HG03095 (cell line): ENCODE data around the gene NLGN1.
"Not testable (repeated sequence)": the region's sequence is repeated elsewhere in the genome, so short reads cannot be mapped to it uniquely, and the experiment has no call there.

ENCODE experiments used
- ATAC-seq: cut with Tn5 transposase; IDR thresholded peaks from one replicate; pipeline ENCODE4 v1.9.1; 2021; ENCODE audit warnings: moderate library complexity; ENCODE audit not compliant: unreplicated experiment

NLGN1 gene

DNA sequence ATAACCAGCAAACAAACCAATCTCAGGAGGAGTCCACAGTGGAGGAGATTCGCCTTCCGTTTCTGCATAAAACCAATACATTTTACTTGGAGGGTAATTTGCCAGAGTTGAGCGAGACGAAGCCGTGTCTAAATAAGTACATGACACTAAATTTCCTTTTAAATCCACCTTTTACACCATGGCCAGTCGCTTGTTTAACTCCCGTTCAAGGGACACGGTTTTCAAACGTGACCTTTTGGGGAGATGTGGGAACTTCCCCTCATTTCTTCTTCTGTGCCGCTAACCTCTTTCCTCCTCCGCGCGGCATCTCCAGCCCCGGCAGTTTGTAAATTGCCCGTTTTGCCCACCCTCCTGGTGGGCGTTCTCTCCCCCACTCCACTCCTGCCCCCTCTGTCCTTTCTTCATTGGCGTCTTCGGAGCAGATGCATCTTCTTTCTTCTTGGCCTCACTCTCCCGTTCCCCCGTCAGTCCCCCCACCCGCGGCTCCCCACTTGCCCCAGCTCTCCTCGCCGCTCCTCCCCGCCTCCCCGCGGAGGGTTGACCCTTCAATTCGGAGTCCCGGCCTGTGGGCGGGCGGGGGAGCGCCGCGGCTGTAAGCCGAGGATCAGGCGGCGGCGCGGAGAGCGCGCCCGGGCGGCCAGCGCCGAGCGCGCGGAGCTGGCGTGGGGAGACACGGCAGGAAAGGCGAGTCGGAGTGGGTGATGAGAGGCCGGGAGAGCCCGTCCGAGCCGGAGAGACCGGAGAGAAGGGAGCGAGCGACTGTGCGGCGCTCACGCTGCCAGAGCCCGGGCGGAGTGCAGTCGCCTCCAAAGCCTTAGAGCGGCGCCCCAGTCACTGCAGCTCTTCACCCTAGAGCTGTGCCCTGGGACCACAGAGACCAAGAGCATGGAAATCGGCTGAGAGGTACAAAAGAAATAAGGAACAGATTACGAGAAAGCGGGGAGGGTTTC is at the start of gene NLGN1:
Gene NLGN1, plus strand, starts transcription at position 584 of the 950 bp plus-strand sequence.
- no peak for ATAC-seq

DNA sequence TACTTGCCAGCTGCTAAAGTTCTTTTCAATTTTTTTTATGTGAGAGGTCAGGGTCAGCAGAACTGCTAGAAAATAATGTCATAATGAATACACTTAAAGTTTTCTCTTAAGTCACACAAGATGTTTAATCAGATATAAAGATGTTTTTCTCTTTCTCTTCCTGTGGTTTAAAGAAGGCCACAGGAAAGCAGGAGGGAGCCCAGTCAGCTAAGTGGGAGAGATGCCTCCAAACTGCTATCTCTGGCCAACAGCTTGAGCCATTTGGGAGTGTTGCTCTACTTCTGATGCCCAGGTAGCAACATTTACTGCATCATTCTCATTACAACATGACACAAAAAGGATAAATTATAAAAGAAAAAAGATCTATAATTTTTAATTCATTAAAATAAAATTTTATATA is 45.7 kb upstream of the NLGN1 start:
- no peak for ATAC-seq

DNA sequence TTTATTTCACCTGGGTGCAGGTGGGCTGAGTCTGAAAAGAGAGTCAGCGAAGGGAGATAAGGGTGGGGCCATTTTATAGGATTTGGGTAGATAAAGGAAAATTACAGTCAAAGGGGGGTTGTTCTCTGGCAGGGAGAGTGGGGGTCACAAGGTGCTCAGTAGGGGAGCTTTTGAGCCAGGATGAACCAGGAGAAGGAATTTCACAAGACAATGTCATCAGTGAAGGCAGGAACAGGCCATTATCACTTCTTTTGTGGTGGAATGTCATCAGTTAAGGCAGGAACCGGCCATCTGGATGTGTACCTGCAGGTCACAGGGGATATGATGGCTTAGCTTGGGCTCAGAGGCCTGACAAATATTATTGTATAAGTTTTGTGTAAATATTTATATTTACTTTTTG is 44.4 kb upstream of the NLGN1 start:
- not testable (repeated sequence) for ATAC-seq

DNA sequence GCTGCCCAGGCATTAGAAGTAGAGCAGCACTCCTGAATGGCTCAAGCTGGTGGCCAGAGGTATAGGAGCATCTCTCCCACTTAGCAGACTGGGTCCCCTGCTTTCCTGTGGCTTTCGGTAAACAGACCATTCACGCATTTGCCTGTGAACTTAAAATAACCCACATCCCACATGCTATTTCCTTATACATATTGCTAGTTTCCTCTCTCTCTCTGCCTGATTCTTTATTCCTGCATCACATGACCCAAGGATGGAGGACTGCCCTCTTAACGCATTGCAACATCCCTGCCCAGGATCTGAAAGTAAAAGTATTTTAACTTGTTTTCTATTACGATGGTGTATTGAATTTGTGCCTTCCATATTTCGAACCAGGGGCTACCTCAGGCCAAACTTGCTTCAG is 43.4 kb upstream of the NLGN1 start:
- ATAC-seq, result no peak

DNA sequence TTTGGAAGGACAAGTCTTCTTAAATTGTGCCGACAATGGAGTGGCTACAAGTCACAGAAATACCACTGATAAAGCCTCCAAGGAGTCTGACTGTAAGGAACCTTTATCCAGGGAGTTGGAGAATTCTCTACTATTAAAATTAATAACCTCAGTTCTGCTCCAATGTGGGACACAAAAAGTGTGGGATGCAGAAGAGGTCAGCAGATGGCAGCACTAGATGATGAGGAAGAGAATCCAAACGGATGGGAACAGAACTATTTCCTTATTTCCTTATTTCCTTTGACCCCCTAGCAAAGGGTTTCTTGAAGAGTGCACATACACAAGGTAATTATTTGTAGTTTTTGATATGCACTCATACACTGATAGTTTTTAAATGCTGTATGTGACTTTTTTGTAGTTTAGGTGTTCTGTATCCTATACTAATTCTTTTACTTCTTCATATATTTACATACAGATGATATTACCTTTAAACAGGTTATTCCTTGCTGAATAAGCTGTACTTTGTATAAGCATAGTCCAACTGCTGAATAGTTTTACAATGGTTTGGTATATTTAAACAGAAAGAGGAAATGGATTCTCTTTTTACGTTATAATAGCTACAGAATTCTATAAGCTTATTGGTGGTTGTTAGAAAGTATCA is 25.6 kb upstream of the NLGN1 start:
- ATAC-seq, result no peak

DNA sequence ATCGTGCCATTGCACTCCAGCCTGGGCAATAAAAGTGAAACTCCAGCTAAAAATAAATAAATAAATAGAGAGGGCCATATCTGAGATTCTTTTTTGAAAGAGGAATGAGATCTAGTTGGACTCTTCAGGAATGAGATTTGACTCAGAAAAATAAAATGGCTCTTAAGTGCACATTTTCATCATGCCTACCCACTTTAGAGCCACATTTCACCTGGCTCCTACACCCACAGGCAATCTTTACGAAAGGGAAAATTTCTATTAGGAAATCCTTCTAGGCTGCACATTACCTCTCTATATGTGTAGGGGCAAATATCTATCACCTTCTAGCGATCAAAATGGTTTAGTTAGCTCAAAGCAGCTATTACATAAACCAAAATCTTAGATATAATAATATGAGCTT is 16.9 kb upstream of the NLGN1 start:
- no peak for ATAC-seq

- not testable (repeated sequence) for ATAC-seq
Measured at GRCh38 chr3:173381936-173382335, 15.6 kb upstream of the NLGN1 start.

DNA sequence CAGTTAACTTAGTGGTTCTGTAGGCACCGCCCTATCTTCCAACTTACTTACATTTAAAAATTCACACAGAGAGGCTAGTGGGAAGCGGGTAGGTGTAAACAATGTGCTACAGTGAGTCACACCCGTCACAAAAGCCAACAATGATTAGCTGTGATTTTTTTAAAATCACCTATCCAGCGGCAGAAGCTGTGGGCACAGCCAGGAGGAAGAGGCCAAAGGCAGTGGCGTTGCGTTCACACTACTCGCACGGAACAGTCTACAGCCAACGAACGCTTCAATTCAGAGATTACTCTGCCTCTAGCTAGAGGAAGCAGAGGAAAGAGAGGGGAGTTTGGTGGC is 2.5 kb upstream of the NLGN1 start:
- peak; percentile 31 for ATAC-seq

DNA sequence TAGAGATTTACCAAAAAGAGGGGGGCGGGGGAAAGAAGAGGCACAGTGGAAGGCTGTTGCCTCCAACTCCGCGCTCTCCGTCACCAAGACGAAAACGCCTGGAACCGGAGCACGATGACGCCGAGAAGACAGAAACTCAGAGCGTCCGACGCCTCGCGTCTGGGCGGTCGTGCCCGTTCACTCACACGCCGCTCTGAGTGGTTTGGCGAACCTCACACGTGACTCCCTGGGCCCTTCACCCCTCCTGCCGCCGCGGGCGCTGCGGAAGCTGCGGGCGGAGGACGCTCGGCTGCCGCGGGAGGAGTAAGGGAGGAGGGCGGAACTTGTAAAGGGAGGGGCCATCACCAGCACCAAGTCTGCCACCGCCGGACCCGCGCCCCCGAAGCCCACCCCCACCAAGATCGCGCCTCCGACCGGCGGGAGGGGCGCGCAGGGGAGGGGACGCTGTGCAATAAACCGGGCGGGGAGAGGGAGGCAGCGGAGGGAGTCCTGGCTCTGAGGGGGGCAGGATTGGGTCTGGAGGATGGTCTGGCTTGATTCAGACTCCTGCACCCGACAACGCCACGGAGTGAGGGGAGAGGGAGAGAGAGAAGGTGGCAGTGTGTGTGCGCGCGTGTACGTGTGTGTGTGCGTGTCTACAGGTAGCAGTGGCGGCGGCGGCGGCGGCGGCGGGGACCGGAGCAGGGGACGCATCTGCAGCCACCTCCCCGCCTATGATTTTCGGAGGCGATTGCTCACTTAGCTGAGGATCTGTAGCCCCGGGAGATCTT is 1.9 kb upstream of the NLGN1 start:
- ATAC-seq, result peak; percentile 92

DNA sequence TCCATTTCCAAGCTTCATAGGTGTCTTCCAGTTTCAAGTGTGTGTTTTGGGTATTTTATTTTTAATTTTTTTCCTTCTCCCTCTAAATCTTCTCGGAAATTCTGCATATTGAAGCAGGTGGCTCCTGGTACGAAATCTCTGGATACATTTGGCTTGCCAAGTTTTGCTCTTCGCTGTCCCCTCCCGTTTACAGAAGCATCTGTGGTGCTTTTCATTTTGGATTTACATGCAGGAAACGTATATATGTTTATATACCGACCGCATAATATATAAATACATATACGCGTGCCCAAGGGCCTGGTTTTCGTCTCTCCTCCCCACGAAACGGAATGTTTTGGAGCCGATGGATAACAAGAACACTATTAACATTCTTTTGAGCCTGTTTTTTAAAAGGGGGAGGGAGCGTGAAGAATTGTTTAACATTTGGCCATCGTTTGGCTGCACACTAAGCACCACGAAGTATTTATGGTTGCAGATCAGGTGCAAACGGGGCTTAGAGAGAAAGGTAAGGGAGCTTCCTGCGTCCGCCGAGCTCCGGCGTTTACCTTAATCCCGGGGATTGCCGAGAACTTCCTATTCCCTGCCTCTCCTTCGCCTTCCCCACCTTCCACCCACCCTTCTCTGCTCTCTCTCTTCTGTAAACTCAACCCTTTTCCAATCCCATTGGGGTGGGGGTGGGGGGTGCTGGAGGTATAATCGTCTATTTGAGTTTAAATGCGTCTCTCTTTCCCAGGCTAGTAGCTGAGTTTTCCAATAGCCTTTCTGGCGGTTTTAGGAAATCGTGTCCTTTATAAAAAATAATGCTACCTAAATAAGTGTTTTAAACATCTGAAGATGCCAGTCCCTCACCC is 1.1 kb upstream of the NLGN1 start:
- no peak for ATAC-seq

- no peak for ATAC-seq
Measured at GRCh38 chr3:173398111-173398479, 551 bp downstream of the NLGN1 start.

DNA sequence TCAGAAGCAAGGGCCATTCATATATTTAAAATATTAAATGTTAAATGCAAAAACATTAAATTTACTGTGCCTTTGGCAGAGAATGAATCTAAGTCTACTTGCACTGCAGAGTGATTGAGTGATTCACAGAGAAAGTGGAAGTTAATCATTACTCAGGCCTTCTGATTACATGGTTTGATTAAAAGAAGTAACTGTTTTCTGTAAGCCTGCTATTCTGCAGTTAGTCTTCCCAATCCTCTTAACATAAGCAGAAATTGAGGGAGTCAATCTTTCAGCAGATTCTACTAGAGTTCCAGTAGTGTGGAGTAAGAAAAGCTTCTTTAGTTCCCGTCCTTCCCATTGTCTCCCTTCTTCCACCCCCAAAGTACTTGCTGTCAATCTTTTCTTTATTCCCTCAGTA is 1.5 kb downstream of the NLGN1 start:
- ATAC-seq, result no peak

GRCh38 chr3:173401369-173401768 is 3.8 kb downstream of the NLGN1 start:
- no peak for ATAC-seq

- ATAC-seq, result no peak
Measured at GRCh38 chr3:173402656-173403055, 5.1 kb downstream of the NLGN1 start.

GRCh38 chr3:173403376-173403775 is 5.8 kb downstream of the NLGN1 start:
- ATAC-seq, result no peak

GRCh38 chr3:173404156-173404555 is 6.6 kb downstream of the NLGN1 start:
- no peak for ATAC-seq

DNA sequence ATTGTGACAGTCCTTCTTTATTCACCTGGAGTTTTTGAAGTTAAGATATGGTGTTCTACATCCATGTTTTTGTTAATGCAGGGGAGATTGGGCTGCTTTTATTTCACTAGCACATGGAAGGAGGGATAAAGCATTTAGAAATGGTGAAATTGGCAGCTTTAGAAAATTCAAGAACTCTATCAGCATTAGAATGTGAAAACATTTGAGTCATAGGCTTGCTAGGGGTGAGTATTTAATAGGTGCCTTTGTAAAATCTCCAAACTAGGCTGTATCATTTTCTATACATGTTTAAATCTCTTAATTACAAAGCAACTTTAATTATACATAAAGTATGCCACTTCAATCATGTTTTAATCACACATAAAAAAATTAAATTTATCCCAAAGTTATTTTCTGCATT is 12.9 kb downstream of the NLGN1 start:
- ATAC-seq, result no peak

DNA sequence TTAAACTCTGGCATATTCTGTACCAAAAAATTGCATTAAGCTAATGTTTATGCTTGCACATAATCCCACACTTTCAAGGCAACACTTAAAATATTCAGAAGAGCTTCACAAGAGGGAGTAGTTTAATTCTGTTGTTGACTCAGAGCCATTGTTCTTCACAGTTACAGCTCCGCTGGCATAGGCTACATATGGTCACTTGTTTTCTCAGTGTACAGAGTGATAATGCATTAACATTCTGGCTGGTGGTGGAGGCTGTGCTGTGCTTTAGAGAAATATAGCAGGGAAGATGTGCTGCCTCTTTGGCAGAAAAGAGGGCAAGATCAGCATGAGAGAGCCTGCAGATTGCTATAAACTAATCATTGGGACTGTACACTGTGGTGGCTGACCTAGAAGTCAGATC is 13.3 kb downstream of the NLGN1 start:
- no peak for ATAC-seq

DNA sequence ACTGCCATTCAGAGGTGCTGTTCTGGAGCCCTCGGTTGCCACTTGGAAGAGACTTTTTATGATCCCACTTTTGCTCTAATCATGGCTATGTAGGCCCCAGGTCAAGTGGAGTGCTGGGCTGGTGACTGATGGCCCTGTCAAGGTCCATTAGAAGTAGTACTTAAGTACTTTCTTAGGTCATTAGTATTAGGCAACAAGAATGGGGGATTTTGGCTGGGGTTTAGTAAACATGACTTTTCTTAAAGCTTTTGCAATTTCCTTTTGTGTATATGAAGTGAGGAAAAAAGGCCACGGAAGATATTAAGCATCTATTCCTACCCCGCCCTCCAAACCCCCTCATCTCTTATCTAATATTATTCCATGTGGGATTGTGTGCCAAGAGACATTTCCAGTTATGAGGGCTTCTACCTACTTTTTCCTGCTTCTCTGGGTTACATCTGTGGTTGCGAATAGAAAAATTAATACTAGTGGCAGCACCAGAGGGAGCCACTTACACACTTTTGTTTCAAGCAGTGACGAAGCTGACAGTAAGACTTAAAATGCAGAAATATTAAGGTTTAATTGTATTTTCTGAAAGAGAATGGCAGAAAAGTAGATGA is 13.9 kb downstream of the NLGN1 start:
- no peak for ATAC-seq

DNA sequence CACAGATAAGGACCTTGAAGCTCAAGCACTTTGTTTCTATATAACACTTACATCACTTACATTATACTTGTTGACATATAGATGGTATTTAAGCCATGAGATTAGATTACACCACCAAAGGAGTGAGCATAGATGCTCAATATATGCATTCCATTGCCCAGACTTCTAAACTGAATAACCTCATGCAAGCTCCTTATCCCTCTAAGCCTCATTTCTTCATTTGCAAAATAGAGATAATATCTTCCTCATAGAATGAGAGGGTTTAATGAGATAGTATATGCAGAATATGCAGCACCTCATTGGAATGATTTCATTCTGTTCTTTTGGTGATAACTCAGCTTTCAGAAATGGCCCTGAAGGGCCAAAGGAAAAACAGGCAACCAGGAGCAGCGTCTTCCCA is 18.5 kb downstream of the NLGN1 start:
- ATAC-seq, result no peak
